Lung microvascular endothelial cell (primary cell): ENCODE results near the gene HTT. TPM values are rescaled to one million over a fixed set of nuclear protein-coding genes. Genes with fewer than 3 reads are reported as not detected.

Experiments used
- DNase-seq, 2 donors: peaks; one replicate each; pipeline versions ENCODE4 v3.0.0 to v3.0.0-alpha.2; 2010; ENCODE audit warnings: low read depth in 2 of 2
- total RNA-seq: library from RNA; depleted of rRNA; stranded (reverse); fragments of >200 nt; gene quantifications from 2 replicates; pipeline ENCODE4 v1.2.1, GENCODE V29; 2014

HTT gene
- total RNA-seq, 1 donor from 2014 or later: 34.3 TPM

DNA sequence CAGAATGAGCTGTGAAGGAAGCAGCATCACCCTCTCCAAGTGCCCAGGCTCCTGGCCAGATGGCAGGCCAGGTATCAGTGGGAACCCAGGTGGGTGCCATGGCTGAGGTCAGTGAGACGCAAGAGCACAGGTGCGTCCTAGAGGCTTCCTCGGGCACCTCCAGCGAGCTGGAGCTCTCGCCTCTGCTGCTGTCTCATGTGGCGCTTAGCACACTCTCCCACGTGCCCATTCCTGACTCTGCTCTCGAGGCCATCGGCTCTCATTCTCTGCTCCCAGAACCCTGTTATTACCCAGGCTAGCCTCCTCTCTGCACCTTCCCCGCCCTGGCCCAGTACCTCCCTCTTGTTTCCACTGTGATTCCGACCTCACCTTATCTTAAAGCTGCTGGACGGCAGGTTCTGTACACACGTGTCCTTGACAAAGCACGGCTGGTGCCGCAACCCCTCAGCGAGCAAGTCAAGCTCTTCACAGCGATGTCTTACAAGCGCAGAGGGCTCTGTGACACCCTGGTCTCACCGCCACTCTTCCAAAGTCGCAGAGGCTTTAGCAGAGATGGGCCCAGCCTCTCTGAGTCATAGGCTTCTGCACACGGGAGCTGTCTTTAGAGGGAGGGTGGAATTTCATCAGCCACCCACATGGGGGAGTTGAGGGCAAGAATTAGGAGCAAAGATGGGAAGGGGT, 159.1 kb downstream of the HTT start:
- DNase-seq: no peak

DNA sequence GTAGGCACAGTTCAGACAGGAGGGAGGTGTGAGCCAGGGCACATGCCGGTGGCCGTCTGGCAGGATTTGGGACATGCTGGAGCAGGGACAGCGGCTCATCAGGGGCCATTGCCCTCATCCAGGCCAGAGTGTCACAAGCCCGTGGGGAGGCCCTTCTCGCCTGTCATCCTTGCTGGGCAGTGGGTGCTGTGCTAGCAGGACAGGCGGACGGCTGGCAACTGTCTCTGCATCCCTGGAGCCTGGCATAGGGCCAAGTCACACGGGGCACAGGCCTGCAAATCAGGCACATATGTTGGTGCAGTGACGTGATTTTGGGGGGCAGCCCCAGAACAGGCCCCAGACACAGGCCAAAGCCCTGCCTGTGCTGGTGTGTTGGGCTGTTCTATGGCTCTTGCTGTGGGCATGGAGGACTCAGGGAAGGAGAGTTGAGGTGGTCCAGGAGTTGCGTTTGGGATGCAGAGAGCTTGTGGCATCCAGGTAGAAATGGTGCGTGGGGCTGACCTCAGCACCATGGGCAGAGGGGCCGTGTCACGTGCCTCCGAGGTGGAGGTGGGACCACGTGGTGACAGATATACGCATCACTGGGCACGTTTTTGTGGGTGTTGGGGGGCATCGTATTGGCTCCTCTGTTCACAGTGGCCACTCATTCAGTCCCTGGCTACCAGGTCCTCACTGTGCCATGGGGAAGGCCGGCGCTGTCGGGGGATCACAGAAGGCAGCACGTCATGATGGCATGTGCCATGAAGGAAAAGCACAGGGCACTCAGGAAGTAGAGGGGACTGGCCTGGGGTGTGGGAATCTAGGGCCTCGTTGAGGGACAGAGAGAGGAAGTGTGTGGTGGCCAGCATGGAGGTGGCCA, 159.9 kb downstream of the HTT start:
- DNase-seq: no peak

GRCh38 chr4:3235030-3235345, 160.5 kb downstream of the HTT start:
- no peak for DNase-seq

DNA sequence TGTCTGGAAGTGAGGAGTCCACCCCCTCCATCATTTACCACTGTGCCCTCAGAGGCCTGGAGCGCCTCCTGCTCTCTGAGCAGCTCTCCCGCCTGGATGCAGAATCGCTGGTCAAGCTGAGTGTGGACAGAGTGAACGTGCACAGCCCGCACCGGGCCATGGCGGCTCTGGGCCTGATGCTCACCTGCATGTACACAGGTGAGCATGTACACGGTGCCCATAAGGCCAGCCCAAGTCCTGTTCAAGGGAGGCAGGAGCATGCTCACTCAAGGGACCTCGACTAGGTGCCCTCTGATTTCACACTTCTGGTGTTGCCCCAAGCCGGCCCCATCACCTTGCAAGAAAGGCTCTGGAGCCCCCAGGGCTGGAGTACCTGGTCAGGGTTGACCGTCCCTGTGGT, 161.1 kb downstream of the HTT start:
- DNase-seq: no peak

- DNase-seq: no peak
Observed at GRCh38 chr4:3236326-3236878, 161.9 kb downstream of the HTT start.

DNA sequence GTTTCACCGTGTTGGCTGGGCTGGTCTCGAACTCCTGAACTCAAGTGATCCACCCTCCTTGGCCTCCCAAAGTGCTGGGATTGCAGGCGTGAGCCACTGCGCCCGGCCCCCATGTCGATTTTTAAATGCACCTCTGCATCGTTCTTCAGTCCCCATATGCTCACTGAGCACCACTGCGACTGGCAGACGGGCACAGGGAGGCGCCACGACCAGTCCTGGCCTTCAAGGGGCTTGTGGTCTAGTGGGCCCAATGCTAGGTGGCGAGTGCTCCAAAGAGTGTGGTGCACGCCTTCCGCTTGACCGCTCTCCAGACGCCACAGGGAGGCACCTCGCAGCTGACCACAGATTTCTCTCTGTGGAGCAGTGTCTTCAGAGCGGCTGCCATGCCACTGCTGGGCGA, 162.8 kb downstream of the HTT start:
- no peak for DNase-seq

- no peak for DNase-seq
Observed at GRCh38 chr4:3237712-3238560, 163.5 kb downstream of the HTT start.

- no peak for DNase-seq
Observed at GRCh38 chr4:3238721-3239120, 164.2 kb downstream of the HTT start.

- DNase-seq: no peak
Observed at GRCh38 chr4:3239303-3239702, 164.8 kb downstream of the HTT start.

- DNase-seq: no peak
Observed at GRCh38 chr4:3239998-3240920, 165.8 kb downstream of the HTT start.

DNA sequence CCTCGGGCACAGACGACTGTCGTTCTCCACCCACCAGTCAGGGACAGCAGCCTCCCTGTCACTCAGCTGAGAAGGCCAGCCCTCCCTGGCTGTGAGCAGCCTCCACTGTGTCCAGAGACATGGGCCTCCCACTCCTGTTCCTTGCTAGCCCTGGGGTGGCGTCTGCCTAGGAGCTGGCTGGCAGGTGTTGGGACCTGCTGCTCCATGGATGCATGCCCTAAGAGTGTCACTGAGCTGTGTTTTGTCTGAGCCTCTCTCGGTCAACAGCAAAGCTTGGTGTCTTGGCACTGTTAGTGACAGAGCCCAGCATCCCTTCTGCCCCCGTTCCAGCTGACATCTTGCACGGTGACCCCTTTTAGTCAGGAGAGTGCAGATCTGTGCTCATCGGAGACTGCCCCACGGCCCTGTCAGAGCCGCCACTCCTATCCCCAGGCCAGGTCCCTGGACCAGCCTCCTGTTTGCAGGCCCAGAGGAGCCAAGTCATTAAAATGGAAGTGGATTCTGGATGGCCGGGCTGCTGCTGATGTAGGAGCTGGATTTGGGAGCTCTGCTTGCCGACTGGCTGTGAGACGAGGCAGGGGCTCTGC, 166.5 kb downstream of the HTT start:
- DNase-seq: no peak

DNA sequence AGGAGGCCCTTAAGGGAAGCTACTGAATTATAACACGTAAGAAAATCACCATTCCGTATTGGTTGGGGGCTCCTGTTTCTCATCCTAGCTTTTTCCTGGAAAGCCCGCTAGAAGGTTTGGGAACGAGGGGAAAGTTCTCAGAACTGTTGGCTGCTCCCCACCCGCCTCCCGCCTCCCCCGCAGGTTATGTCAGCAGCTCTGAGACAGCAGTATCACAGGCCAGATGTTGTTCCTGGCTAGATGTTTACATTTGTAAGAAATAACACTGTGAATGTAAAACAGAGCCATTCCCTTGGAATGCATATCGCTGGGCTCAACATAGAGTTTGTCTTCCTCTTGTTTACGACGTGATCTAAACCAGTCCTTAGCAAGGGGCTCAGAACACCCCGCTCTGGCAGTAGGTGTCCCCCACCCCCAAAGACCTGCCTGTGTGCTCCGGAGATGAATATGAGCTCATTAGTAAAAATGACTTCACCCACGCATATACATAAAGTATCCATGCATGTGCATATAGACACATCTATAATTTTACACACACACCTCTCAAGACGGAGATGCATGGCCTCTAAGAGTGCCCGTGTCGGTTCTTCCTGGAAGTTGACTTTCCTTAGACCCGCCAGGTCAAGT, 167.5 kb downstream of the HTT start:
- no peak for DNase-seq

GRCh38 chr4:3243136-3243780, 168.8 kb downstream of the HTT start:
- DNase-seq: no peak

- DNase-seq: no peak
Observed at GRCh38 chr4:3244002-3244401, 169.5 kb downstream of the HTT start.

DNA sequence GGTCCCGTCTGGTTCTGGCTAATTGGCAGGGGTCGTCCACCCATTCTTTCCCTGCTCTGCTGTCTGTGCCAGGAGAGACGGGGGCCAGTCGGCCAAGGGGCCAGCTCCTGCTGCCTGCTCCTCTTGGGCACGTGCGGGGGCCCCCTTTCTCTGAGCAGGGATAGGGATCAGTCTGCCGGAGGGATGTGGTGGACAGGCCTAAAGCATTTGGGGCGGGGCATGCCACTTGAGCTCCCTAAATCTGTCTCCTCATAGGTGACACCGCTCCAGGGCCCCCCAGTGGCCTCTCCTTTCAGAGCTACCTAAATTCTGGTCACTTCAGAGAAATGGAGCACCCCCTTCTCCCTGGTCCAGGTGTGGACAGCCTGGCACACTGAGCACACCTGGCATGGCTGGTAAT, 170.3 kb downstream of the HTT start:
- DNase-seq: no peak

- DNase-seq: no peak
Observed at GRCh38 chr4:3245676-3246075, 171.2 kb downstream of the HTT start.

- DNase-seq: no peak
Observed at GRCh38 chr4:3246458-3247398, 172.2 kb downstream of the HTT start.

DNA sequence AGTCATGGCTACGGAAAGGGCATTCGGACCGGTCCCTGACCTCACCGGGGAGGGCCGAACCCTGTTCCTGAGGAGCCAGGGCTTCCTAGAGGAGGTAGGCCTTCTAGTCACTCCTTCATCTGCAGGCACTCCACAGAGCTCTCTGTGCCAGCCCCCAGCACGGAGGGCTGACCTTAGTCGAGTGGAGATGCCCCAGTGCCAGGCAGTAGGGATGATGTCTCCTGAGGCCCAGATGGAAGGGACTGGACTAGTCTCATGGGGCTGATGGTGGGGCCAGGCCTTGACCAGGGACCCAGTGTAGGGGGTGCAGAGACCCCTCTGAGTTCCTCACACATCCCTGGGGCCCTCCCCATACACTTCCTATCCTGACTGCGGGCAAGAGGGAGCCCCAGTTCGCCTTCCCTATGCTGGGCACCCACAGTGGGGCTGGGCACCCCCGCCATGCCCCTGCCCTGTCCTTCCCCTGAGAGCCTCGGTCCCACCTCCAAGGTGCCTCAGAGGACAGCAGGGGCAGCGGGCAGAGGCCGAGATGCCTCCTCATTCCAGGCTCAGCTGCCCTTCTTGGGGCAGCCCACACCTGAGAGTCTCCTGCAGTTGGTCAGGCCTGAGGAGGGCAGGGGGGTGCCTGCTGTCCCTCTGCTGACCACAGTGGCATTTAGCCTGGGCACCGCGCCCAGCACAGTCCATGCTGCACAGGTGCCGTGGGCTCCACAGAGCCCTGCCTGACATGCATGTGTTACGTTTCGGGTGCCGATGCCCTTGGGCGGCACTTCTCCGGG, 173.1 kb downstream of the HTT start:
- DNase-seq: no peak
